ENCODE measurements around the gene ATP8B4. TPM values are rescaled to one million over a fixed set of nuclear protein-coding genes. Genes with fewer than 3 reads are reported as not detected.

ATP8B4 gene
- total and polyA plus RNA-seq, 2 donors from 2014 or later = 2.1 to 12.5 TPM

DNA sequence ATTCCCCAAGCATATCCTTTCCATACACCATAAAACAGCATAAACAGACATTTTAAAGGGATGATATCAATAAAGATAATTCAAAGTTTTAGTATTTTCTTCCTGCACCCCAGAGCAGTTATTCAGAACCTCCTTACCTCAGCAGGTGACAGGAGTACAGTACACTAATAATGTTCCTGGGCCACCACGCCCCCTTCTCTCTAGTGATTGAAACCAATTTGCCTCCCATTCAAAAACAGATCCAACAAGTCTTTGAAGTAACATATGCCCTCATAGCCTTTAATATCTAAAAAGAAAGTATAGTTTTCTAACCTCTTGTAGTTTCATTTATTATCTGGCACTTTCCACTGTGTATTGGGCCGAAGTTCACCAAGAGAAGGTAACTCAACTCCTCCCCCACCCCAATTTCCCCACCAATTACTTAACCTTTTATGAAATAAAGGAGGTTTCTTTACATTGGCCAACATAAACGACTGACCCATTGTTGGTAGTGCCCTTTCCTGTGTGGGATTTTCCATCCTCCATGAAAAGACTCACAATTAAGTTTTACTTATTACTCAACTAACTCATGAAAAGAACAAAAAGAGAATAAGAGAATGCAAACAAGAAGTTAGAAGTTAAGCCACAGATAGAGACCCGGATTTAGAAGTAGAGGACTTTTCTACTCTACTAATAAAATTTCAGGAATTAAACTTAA is 5.0 kb upstream of the ATP8B4 start:
- no peak for TF ChIP-seq CTCF (IDR thresholded peaks at IDR 0.05; ENCODE audit: borderline replicate concordance, extremely low read depth, insufficient read depth)
- no peak overlapping the region for H3K9ac ChIP-seq (ENCODE audit: low read length in 3 of 3)
- FAIRE-seq (no peak), DNase-seq (no peak)
- intact Hi-C loops (cut with DNase I) = no loop called here
- H3K4me1 ChIP-seq (ENCODE audit: control insufficient read depth in 2 of 3, insufficient read depth in 2 of 3, low read depth in 1 of 3, low read length in 3 of 3) = no peaks in the 10 kb centered on the region
- H3K27ac ChIP-seq (ENCODE audit: low read depth in 2 of 2, low read length in 2 of 2) = no peak overlapping the region
- H3K4me3 ChIP-seq (ENCODE audit: low read length in 3 of 3) = no peak overlapping the region
- H3K27me3 ChIP-seq (ENCODE audit: control insufficient read depth, insufficient read depth, low read length) = no peaks in the 10 kb centered on the region
- no peaks in the 10 kb centered on the region for H3K36me3 ChIP-seq (ENCODE audit: control insufficient read depth in 2 of 3, insufficient read depth in 3 of 3, low read length in 3 of 3)
- no peaks in the 10 kb centered on the region for H3K9me3 ChIP-seq (ENCODE audit: control insufficient read depth in 2 of 3, insufficient read depth in 1 of 3, low read length in 3 of 3)

DNA sequence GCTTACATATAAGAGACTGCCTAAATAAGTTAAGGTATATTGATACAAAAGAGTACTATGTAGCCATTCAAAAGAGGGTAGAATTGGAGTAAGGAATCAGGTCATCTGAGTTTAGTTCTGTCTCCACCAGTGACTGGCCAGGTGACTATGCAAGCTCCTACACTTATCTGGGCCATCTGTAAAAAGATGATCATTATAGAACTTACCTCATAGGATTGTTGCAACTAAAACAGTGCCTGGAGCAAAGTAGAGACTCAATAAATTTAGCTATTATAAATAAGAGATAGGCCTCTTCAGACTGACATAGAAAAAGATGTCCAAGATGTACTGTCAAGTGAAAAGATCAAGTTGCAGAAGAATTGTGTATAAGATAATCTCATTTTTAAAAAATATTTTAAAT is 1.7 kb upstream of the ATP8B4 start:
- Histone ChIP-seq H3K9me3 (ENCODE audit: control insufficient read depth in 2 of 3, insufficient read depth in 1 of 3, low read length in 3 of 3) (no peaks in the 10 kb centered on the region), H3K36me3 (ENCODE audit: control insufficient read depth in 2 of 3, insufficient read depth in 3 of 3, low read length in 3 of 3) (no peaks in the 10 kb centered on the region), H3K9ac (ENCODE audit: low read length in 3 of 3) (no peak overlapping the region), H3K4me1 (ENCODE audit: control insufficient read depth in 2 of 3, insufficient read depth in 2 of 3, low read depth in 1 of 3, low read length in 3 of 3) (no peaks in the 10 kb centered on the region), H3K4me3 (ENCODE audit: low read length in 3 of 3) (no peak overlapping the region), H3K27me3 (ENCODE audit: control insufficient read depth, insufficient read depth, low read length) (no peaks in the 10 kb centered on the region), H3K27ac (ENCODE audit: low read depth in 2 of 2, low read length in 2 of 2) (no peak overlapping the region)
- no peak for DNase-seq
- FAIRE-seq = no peak
- no peak for TF ChIP-seq CTCF (IDR thresholded peaks at IDR 0.05; ENCODE audit: borderline replicate concordance, extremely low read depth, insufficient read depth)
- intact Hi-C loops (cut with DNase I) = no loop called here

GRCh38 chr15:50117431-50118027 is 1.5 kb downstream of the ATP8B4 start:
- Histone ChIP-seq H3K4me3 (ENCODE audit: low read length in 3 of 3) (no peak overlapping the region), H3K27me3 (ENCODE audit: control insufficient read depth, insufficient read depth, low read length) (no peaks in the 10 kb centered on the region), H3K4me1 (ENCODE audit: control insufficient read depth in 2 of 3, insufficient read depth in 2 of 3, low read depth in 1 of 3, low read length in 3 of 3) (no peaks in the 10 kb centered on the region), H3K36me3 (ENCODE audit: control insufficient read depth in 2 of 3, insufficient read depth in 3 of 3, low read length in 3 of 3) (no peaks in the 10 kb centered on the region), H3K9ac (ENCODE audit: low read length in 3 of 3) (no peak overlapping the region), H3K9me3 (ENCODE audit: control insufficient read depth in 2 of 3, insufficient read depth in 1 of 3, low read length in 3 of 3) (no peaks in the 10 kb centered on the region), H3K27ac (ENCODE audit: low read depth in 2 of 2, low read length in 2 of 2) (no peak overlapping the region)
- DNase-seq (no peak), FAIRE-seq (no peak)
- intact Hi-C loops (cut with DNase I) = no loop called here
- TF ChIP-seq CTCF (IDR thresholded peaks at IDR 0.05; ENCODE audit: borderline replicate concordance, extremely low read depth, insufficient read depth) = no peak

Measured in kidney (tissue), 14 donors.